HG02870 (cell line): ENCODE data around the gene RASA3.
"Not testable (repeated sequence)": the region's sequence is repeated elsewhere in the genome, so short reads cannot be mapped to it uniquely, and the experiment has no call there.

Experiments
- ATAC-seq: cut with Tn5 transposase; IDR thresholded peaks from one replicate; pipeline ENCODE4 v1.9.1; 2021; ENCODE audit warnings: mild to moderate bottlenecking, moderate library complexity; ENCODE audit not compliant: unreplicated experiment

Gene RASA3

GRCh38 chr13:114024603-114025404 is 107.6 kb downstream of the RASA3 start:
- ATAC-seq, result peak; percentile 64

DNA sequence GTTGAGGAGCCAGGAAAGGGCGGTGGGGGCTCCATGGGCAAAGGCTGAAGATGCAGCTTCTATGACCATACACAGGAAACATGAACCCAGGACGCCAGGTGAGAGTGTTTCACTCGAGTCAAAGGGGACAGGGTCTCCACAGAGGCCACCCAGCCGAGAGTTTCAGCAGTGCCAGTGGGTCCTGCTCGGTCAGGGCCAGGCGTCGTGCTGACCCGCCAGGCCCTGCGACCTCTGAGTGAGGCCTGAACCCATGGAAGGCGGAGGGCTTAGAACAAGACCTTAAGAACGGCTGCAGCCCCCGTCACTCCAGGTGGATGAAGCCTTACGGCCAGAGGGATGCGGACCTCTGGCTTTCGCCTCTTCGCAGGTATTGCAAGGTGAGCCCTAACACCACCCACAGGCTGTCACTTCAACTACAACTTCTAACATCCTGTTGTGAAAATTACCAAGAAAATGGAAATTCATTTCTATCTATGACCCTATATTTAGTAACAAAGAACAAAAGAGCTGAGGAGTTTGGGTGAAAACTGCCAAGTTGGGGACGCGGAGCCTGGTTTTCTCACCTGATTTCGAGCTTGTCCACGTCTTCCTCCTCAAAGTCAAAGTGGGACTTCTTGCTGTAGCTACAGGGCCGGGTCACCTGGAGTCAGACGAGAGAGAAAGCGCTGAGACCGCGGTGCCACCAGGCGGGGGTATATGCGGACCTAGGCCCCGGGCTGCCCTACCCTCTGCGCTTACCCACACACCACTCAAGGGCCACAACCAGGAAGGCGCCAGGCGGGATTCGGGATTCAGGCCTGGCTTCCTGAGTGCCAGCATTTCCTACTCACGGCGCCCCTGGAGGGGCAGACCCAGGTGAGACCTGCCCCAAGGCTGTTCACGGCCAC is 108.5 kb downstream of the RASA3 start:
- ATAC-seq, result no peak

- no peak for ATAC-seq
Observed at GRCh38 chr13:114022876-114023275, 109.5 kb downstream of the RASA3 start.

GRCh38 chr13:114022309-114022669 is 110.1 kb downstream of the RASA3 start:
- ATAC-seq, result no peak

GRCh38 chr13:114021464-114022308 is 110.7 kb downstream of the RASA3 start:
- no peak for ATAC-seq

DNA sequence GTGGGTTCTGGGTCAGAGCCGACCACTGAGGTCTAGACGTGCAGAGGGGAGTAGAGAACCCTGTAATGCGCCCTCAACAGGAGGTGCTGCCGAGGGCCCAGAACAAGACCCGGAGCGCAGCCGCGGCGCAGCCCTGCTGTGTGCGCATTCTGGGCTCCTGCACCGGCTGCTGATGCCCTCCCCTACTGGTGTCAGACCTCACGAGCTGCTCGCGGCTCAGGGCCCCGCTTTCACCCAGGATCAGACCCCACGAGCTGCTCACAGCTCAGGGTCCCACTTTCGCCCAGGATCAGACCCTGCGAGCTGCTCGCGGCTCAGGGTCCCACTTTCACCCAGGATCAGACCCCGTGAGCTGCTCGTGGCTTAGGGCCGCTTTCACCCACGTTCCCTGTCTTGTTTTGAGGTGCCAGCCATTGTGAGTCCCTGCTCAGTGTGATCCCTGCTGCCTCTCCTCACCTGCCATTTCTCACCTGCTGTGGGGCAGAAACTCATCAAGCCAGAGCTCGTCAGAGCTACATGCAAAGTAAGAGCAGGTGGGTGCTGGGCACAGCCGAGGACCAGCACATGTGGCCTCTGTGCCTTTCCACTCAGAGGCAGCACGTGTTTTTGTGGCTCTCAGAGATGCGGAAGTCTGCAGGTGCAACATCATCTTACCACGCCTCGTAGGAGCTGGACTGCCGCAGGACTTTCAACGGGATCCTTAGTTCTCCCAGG is 111.5 kb downstream of the RASA3 start:
- no peak for ATAC-seq

- ATAC-seq, result not testable (repeated sequence)
Observed at GRCh38 chr13:114020134-114020533, 112.3 kb downstream of the RASA3 start.

DNA sequence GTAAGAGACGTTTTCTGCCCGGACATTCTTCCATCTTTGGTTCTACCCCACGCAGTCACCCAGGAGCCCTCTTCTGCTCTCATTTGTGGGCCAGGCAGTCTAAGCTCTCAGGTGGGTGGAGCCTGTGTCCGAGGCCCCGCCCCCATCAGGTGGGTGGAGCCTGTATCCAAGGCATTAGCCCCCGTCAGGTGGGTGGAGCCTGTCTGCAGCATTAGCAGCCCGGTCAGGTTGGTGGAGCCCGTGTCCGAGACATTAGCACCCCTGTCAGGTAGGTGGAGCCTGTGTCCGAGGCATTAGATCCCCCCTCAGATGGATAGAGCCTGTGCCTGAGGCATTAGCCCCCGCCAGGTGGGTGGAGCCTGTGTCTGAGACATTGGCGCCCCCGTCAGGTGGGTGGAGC is 113.1 kb downstream of the RASA3 start:
- no peak for ATAC-seq

GRCh38 chr13:114018461-114019055 is 113.9 kb downstream of the RASA3 start:
- ATAC-seq, result no peak

DNA sequence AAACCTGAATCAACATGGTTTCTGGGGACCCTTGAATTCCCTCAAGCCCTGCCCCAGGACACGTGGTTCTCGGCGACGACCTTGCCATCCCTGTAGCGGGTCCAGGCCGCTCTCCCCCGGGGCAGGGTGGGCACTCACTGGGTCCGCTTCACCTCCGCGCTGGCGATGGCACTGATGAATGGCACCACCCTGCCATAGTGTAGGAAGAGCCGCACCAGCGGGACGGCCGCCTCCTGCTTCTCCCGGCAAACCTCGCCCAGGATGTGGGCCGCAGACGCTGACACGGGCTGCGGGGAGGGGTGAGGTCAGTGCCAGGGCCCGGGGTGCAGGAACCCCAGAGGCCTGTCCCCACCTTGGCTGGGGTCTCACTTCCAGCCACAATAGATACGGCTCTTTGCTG is 114.5 kb downstream of the RASA3 start:
- no peak for ATAC-seq

- no peak for ATAC-seq
Observed at GRCh38 chr13:114017028-114017630, 115.3 kb downstream of the RASA3 start.

DNA sequence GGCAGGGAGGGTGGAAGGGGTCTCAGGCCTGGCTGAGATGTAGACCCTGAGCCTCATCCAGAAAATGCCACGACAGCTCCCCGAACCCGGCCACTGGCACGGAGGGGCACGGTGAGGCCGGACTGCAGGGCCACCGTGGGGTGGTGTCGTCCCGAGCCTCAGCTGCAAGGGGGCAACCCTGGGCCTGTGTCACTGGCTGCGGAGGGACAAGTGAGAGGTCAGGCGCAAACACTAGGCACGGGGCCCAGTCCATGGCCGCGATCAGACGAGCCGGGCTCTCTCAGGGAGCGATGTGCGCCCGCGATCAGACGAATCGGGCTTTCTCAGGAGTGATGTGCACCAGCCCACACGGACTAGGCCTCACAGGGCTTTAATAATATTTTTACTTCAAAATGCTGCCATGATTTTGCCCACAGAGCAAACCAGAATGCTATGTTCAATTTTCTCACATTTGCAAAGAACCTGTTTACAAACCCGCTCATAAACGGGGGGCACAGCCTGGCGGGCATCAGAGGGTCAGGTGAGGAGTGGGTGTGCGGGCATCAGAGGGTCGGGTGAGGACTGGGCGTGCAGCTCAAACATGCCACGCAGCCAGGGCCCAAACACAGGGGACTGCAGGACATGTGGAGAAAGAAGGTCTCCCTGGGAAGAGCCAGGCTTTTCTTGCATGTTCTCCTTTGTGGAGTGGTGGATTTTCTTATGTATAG is 115.9 kb downstream of the RASA3 start:
- no peak for ATAC-seq

DNA sequence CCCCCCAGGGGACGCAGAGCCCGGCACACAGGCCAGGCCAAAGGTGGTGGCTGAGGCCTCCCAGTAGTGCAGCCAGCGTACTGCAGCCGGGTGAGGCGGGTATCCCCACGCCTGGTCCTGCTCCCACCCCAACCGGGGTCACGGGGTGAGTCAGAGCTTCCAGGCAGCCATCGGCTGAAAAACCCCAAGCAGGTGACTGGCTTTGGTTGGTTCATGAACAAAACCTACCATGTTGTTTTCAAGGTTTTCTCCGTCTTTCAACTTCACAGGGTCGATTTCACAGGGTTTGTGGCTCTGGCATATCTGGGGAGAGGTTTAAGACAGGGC is 116.5 kb downstream of the RASA3 start:
- ATAC-seq, result no peak

DNA sequence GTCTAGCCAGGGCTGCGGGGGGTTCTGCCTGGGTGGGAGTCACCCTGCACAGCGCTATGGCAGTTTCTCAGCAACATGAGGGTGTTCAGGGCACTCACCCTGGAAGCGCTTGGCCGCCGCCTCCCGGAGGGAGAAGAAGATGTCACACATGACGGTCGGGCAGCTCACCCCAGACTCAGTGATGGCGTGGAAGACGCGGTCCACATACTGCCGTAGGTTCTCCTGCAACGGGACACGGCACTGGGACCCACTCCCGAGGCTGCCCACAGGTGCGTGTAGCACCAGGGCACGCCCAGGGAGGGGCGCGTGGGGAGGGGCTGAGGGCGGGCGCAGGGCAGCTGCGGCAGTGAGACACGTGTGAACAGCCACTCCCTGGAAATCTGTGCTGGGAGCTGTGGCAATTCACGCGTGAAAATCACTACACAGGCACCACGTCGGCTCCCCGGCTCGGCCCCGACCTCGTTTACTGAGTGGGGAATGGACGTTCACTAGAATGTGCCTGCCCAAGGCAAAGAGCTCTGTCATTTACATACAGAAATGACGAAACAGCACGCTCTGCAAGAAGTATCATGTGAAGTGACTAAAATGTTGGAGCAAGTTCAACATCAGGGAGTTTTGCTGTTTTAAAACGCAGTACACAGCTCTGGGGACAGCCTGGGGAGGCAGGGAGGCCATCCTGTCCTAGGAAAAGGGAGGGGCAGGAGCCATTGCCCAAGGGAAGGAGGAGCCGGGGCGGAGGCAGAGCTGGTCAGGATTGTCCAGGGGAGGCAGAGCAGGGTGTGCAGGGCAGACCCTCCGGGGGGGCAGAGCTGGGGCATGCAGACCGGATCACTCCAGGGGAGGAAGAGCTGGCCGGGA is 117.1 kb downstream of the RASA3 start:
- no peak for ATAC-seq

- ATAC-seq, result no peak
Observed at GRCh38 chr13:114013952-114014629, 118.3 kb downstream of the RASA3 start.

- no peak for ATAC-seq
Observed at GRCh38 chr13:114013336-114013735, 119.1 kb downstream of the RASA3 start.

DNA sequence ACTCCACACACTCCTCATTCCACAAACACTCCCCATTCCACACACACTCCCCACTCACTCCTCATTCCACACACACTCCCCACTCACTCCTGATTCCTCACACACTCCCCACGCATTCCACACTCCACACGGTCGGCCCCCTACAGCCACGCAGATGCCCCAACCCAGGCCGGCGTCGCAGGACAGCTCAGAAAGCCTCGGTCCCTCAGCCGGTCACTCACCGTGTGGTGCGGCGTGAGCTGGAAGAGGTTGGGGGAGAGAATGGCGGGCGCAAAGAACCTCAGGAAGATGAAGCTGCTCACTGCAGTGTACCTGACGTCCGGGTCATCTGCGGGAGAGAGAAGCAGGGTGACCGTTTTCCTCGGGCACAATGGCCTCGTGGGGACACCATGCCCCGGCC is 119.5 kb downstream of the RASA3 start:
- ATAC-seq, result no peak

GRCh38 chr13:114012141-114012540 is 120.3 kb downstream of the RASA3 start:
- ATAC-seq, result no peak
